Activated effector memory CD4-positive, alpha-beta T cell treated with anti-CD3 and anti-CD28 coated beads, Interleukin-2, amount 50 U/mL, for 16 hours (primary cell): ENCODE results near the gene TUBB8.
"Not testable (repeated sequence)": the region's sequence is repeated elsewhere in the genome, so short reads cannot be mapped to it uniquely, and the experiment has no call there.

Experiments used
- DNase-seq: peaks from one replicate; pipeline ENCODE4 v3.0.0-alpha.2; 2020

The TUBB8 gene

DNA sequence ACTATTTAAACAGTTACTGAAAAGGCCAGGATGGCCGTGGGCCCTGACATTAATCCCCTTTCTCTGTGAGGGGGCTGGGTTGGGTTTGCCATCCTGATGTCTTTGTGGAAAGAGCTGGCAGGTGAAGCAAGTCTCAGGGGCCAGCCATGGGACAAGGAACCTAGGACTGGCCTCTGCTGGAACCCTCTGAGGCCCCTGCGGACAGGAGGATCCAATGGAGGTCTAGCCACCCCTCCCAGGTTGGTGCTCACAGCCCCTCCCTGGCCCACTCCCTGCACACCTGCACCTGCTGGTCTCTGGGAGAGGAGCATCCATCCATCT is 35.8 kb downstream of the TUBB8 start:
- DNase-seq: not testable (repeated sequence)

GRCh38 chr10:12444-13314 is 36.4 kb downstream of the TUBB8 start:
- DNase-seq: not testable (repeated sequence)

GRCh38 chr10:11260-11659 is 37.8 kb downstream of the TUBB8 start:
- peak; percentile 65 for DNase-seq

DNA sequence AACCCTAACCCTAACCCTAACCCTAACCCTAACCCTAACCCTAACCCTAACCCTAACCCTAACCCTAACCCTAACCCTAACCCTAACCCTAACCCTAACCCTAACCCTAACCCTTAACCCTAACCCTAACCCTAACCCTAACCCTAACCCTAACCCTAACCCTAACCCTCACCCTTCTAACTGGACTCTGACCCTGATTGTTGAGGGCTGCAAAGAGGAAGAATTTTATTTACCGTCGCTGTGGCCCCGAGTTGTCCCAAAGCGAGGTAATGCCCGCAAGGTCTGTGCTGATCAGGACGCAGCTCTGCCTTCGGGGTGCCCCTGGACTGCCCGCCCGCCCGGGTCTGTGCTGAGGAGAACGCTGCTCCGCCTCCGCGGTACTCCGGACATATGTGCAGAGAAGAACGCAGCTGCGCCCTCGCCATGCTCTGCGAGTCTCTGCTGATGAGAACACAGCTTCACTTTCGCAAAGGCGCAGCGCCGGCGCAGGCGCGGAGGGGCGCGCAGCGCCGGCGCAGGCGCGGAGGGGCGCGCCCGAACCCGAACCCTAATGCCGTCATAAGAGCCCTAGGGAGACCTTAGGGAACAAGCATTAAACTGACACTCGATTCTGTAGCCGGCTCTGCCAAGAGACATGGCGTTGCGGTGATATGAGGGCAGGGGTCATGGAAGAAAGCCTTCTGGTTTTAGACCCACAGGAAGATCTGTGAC is 38.7 kb downstream of the TUBB8 start:
- DNase-seq: not testable (repeated sequence)
